Ishikawa (cell line): Measurements from ENCODE around the gene SELENOP.

ENCODE experiments used
- EGR1 ChIP-seq: IDR thresholded peaks from 2 replicates; pipeline ENCODE4 v1.6.1; 2012
- RAD21 ChIP-seq: IDR thresholded peaks from 2 replicates; pipeline ENCODE4 v1.6.1; 2012; ENCODE audit warnings: low read depth
- TF ChIP-seq, protein P1 (sequence below): IDR thresholded peaks from 2 replicates; pipeline ENCODE4 v1.6.1; 2012

DNA sequence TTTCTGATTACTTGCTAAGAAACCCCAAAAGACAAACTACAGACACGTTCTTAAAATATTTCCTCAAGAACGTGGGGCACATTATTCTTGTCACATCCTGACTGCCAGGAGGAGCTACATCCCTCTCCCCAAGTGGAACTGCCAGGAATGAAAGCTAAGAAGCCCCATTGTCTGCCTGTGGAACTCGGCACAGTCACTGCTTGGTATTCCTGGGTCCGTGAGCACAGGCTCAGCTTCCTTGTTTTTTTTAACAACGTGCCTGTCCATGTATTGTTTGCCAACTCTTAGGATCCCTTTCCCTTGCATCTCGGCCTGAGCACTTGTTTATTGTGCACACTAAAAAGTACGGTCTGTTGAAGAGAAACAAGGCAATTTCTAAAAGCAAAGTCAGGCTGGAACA lies 47.0 kb upstream of the SELENOP start:
- TF ChIP-seq RAD21 (no peak), EGR1 (no peak)
- TF ChIP-seq, protein P1, sequence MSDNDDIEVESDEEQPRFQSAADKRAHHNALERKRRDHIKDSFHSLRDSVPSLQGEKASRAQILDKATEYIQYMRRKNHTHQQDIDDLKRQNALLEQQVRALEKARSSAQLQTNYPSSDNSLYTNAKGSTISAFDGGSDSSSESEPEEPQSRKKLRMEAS: no peak
